D721Med (cell line): ENCODE results near the gene CCDC187.

Source experiments
- DNase-seq: peaks from one replicate; pipeline ENCODE4 v3.0.0; 2011; ENCODE audit warnings: low spot score; ENCODE audit not compliant: insufficient read length
- FAIRE-seq: peaks from 2 replicates; lab custom pipeline; 2011; peaks lifted over from hg19 to GRCh38; lab: Jason Lieb, UNC
- CTCF ChIP-seq: IDR thresholded peaks from 2 replicates; pipeline ENCODE4 v1.5.1; 2012; ENCODE audit warnings: mild to moderate bottlenecking, control low read depth; ENCODE audit not compliant: insufficient read depth; ENCODE audit errors: missing control alignments

CCDC187 gene

GRCh38 chr9:136331030-136331429, 27.1 kb upstream of the CCDC187 start:
- FAIRE-seq (no peak), DNase-seq (no peak)
- no peak for TF ChIP-seq CTCF

GRCh38 chr9:136330406-136330990, 26.6 kb upstream of the CCDC187 start:
- DNase-seq (no peak), FAIRE-seq (no peak)

GRCh38 chr9:136329636-136330405, 25.9 kb upstream of the CCDC187 start:
- FAIRE-seq = no peak
- TF ChIP-seq CTCF = no peak
- DNase-seq = no peak

More at GRCh38 chr9:136330406-136330990, 26.6 kb upstream of the CCDC187 start:
- no peak for TF ChIP-seq CTCF

- FAIRE-seq (no peak), DNase-seq (no peak)
- no peak for TF ChIP-seq CTCF
Measured at GRCh38 chr9:136329211-136329627, 25.3 kb upstream of the CCDC187 start.

GRCh38 chr9:136328622-136329041, 24.7 kb upstream of the CCDC187 start:
- FAIRE-seq = no peak
- peak; percentile 75 for DNase-seq
- TF ChIP-seq CTCF = no peak

GRCh38 chr9:136328011-136328621, 24.2 kb upstream of the CCDC187 start:
- TF ChIP-seq CTCF = no peak
- DNase-seq = no peak
- FAIRE-seq = no peak
